ENCODE measurements around the gene BMPR1A.

The BMPR1A gene

GRCh38 chr10:86959737-86960002 lies 203.3 kb downstream of the BMPR1A start:
- no peak for DNase-seq

- DNase-seq, result no peak
Measured at GRCh38 chr10:86960003-86960862, 203.8 kb downstream of the BMPR1A start.

GRCh38 chr10:86960863-86961434 lies 204.5 kb downstream of the BMPR1A start:
- no peak for DNase-seq

- DNase-seq, result no peak
Measured at GRCh38 chr10:86961481-86962091, 205.2 kb downstream of the BMPR1A start.

- no peak for DNase-seq
Measured at GRCh38 chr10:86962136-86962980, 205.9 kb downstream of the BMPR1A start.

- DNase-seq, result no peak
Measured at GRCh38 chr10:86962981-86963310, 206.5 kb downstream of the BMPR1A start.

GRCh38 chr10:86963341-86963919 lies 207.0 kb downstream of the BMPR1A start:
- no peak for DNase-seq

- no peak for DNase-seq
Measured at GRCh38 chr10:86964061-86964846, 207.8 kb downstream of the BMPR1A start.

GRCh38 chr10:86964847-86965190 lies 208.4 kb downstream of the BMPR1A start:
- no peak for DNase-seq

GRCh38 chr10:86965986-86966654 lies 209.7 kb downstream of the BMPR1A start:
- DNase-seq, result no peak

- DNase-seq, result no peak
Measured at GRCh38 chr10:86967481-86967941, 211.1 kb downstream of the BMPR1A start.

- DNase-seq, result no peak
Measured at GRCh38 chr10:86968271-86968993, 212.0 kb downstream of the BMPR1A start, which contains the start of gene ADIRF. Gene ADIRF (plus strand): TSS chr10:86968482. CDS start chr10:86968545, 63 bp downstream.

- DNase-seq, result no peak
Measured at GRCh38 chr10:86968994-86969355, 212.6 kb downstream of the BMPR1A start.

- DNase-seq, result no peak
Measured at GRCh38 chr10:86969421-86970041, 213.1 kb downstream of the BMPR1A start.

- DNase-seq, result no peak
Measured at GRCh38 chr10:86970162-86970981, 214.0 kb downstream of the BMPR1A start.

GRCh38 chr10:86970982-86971231 lies 214.5 kb downstream of the BMPR1A start:
- DNase-seq, result no peak

- no peak for DNase-seq
Measured at GRCh38 chr10:86971232-86971991, 215.0 kb downstream of the BMPR1A start.

- DNase-seq, result no peak
Measured at GRCh38 chr10:86972613-86973380, 216.4 kb downstream of the BMPR1A start.
